NCI-H2107 (cell line): ENCODE measurements around the gene ADGRG1.

Source experiments
- DNase-seq: peaks from one replicate; lab custom pipeline; 2025; lab: John Stamatoyannopoulos, UW

ADGRG1 gene

DNA sequence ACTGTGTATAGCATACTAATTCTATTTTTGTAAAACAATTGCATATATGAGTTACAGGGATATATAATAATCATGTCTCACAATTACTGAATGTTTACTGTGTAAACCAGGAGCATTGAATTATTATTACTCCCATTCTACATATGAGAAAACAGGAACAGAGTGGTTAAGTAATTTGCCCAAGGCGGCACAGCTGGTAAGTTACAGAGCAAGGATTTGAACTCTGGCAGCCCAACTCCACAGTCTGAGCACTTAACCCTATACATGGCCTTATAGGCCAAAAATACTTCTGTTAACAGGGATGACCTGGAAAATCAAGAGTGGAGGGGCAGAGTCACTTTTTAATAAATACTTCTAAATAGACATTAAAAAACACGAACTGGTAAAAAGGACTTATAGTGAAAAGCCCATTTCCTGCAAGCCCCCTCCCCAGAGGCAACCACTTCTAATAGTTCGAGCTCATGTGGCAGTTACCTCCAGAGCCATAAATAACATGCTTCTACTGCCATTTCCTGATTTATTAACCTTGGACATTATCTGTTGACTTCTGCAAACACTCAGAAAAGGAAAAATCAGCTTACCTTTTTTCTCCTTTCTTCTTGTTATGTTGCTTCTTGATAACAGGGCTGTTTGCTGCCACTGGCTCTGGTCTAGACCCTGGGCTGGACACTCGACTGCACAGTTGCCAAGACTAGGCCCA, 22.1 kb upstream of the ADGRG1 start:
- DNase-seq, result no peak

DNA sequence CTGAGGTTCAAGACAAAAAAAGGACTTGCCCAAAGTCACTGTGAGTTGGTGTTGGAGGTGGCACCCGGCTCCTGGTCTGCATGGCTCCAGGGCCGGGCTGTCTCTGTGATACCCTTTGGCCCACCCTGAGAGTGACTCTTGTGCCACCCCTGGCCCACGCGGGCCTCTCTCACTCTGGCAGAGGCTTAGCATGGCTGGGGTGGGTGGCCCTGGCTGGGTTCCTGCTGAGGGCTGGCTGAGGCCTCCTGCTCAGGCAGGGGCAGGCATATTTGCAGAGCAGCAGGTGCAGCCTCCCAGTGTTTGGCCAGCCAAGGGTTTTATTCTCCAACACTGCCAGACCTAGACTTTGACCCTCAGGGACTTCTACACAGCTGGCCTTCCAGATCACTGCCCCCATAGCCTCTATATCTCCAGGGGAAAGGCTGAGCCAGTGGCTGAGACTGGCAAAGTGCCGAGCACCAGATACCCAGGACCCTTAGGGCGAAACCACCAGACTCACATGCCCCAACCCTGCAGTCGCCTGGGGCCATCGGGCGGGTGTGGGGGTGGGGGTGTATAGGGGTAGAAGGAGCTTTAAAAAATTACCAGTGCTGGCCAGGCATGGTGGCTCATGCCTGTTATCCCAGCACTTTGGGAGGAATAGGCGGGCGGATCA, 21.5 kb upstream of the ADGRG1 start:
- no peak for DNase-seq

DNA sequence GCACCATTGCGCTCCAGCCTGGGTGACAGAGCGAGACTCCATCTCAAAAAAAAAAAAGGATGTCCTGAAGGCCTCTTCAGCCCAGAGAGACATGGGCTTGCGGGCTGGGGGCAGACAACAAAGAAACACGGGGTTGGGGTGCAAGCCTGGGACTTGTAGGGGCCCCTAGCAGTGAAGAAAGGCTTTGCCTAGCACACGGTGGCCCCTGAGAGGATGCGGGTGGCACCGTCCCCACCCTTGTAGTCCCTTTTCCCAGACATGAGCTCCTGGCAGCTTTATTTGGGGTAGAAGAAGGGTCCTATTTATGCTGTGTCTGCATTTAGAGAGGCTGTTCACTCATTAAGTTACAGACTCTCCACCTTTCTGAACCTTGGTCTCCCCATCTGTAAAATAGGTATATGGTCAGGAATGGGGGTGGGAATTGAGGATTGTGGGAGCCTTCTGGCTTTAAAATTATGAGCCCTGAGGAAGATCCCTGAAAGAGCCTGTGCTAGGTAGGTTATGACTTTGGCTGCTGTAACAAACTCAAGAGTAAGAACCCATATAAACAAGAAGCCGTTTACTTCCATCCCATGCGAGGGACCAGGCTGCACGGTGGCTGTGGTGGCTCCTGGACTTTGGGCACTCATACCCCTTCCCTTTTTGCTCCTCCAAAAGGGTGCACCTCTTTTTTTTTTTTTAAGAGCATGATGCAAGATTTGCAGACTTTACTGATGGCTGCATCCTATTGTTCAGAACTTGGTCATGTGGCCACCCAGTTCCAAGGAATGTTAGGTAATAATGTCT, 20.6 kb upstream of the ADGRG1 start:
- no peak for DNase-seq

DNA sequence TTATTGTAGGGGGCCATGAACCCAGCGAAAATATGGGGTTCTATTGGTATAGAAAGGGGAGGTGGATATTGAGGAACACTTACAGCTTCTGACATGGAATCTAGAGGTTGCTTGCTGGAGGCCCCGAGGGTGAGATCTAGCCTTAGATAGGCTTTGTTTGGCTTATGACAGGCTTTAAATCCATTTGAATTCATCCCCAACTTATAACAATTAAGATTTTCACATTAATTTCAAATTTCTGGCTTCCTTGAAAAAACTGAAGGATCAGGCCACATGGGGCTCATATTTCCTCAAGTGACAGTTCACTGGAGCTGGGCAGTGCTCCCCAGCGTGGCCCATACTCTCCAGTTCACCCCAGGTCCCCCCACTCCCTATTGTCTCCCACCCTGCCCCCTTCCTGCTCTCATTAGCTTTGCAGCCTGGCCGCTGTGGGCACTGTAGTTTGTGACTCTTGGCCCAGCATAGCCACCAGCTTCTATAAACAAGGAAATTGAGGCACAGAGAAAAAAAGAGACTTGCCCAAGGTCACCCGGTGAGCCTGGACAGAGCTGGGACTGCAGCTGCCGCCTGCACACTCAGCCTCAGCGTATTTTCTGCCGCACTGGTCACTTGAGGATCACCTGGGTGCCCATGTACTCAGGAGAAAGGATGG, 19.8 kb upstream of the ADGRG1 start:
- no peak for DNase-seq

DNA sequence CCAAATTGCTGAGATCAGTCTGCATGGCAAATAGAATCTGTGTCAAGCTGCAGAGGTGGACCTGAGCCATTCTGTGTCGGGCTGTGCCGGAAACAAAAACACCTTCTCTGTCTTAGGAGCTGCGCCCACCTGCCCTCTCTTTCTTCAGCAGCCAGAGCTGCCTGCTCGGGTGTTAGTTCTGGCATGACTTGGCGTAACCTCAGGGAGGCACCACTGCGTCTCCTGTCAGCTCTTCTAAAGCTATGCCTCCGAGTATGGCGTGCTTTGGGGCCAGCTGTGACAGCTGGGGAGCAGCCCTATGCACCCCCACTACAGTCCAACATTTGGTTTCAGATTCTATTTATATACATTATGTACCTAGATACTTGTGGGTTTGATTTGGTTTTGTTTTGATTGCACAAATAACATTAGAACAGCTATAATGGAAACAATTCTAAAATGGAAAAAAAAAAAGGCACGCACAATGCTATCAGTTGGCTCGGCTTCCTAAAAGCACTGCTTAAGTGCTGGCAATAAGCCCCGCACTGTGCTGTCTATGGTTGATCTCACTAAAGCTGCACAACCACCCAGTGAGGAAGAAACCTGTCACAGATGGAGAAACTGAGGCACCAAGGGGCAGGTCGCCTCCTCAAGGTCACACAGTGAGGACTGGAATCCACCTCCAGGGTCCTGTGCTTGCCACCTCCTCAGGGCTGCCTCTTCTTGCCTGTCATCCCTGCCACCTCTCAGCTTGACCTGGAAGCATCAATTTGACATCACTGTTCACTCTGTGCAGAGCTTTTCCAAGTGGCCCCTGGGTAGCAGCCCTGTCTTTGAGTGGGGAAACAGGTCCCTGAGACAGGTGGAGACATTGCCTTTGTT, 18.7 kb upstream of the ADGRG1 start:
- no peak for DNase-seq

DNA sequence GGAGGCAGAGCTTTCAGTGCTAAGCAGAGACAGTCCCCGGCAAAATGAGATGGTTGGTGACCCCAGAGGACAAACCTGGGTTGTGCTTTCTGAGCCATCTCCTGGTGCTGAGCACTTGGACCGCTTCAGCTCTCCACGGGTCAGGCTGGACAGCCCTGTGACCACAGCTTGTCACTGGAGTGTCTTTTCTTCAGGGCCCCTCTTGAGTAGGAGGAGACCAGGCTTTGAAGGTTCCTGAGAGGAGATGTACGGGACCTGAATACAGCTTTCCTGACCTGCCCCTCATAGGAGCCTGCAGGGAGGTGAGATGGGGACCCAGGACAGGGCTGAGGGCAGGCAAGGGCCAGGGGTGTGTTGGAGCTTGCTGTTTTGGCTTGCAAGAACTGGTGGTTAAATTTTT, 17.8 kb upstream of the ADGRG1 start:
- DNase-seq, result no peak

DNA sequence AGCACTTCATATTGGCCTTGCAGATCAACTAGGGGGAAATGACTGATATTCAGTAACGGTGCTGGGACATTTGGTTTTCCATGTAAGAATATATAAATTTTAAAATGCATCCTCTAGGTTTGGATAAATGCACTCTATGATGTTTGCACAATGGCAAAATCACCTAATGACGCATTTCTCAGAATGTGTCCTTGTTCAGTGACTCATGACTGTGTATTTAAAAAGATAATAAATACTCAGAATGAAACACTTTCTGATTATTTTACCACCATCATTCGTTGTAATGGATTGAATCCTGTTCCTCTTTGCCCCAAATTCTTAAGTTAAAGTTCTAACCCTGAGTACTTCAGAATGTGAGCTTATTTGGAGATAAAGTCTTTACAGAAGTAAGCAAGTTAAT, 17.2 kb upstream of the ADGRG1 start:
- DNase-seq, result no peak

DNA sequence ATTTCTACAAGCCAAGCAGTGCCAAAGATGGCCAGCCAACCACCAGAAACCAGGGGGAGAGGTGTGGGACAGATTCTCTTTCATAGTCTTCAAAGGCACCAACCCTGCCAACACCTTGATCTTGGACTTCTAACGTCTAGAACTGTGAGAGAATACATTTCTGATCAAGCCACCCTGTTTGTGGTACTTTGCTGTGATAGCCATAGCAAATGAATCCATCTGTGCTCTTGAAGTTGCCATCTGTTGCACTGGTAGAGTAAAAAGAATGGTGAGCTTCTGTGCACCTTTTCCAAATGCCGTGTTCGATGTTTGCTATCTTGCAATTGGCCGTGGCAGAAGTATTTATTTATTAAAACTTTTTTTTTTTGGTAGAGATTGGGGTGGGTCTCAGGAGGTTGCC, 16.7 kb upstream of the ADGRG1 start:
- DNase-seq, result no peak

DNA sequence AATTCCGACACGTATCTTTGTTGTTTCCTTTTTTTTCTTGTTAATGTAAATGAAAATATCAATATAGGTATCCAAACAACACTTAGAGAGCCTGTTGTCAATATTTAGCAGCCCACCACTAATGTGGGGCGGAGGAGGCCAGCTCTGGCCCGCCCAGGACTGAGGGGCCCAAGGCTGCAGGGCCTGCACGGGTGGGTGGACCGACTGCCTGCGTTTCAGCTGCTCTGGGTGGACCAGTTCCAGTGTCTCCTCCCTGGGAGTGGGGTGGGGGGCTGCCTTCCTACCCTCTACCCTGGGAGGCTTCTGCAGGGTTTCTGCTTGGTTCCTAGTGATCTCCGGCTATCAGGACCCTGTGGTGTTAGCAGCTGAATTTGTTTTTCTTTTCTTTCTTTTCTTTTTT, 15.9 kb upstream of the ADGRG1 start:
- DNase-seq, result no peak

DNA sequence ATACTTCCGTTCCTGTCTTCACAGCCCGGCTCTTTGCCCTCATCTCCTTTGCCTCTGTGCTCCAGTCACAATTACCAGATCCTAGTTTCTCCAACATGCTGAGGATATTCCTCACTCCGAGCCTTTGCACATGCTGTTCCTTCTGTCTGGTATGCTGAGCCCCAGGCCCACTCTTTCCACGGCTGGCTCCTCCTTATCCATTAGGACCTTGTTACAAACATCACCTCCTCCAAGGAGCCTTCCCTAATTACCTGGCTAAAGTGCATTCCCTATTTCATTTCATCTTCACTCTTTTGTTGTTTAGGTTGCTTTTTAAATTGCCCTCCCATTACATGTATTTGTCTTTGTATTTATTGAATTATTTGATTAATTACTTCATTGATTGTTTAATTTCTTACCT, 14.9 kb upstream of the ADGRG1 start:
- no peak for DNase-seq

DNA sequence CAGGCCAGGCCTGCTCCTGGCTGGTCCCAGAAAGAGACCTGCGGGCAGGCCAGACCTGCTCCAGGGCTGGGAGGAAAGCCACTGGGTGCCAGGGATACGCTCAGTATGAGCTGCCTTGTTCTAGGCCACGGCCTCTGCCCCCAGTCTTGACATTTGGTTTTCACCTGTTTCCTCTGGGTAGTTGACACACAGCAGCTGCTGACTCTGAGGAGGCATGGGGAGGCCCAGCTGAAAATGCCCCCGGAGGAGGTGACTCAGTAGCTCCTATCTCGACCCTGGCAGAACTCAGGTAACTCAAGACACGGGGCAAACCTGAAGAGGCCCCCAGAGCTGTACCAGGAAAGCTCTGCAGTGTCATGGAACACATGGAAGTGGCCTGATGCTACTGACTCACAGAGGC, 13.9 kb upstream of the ADGRG1 start:
- DNase-seq, result no peak

DNA sequence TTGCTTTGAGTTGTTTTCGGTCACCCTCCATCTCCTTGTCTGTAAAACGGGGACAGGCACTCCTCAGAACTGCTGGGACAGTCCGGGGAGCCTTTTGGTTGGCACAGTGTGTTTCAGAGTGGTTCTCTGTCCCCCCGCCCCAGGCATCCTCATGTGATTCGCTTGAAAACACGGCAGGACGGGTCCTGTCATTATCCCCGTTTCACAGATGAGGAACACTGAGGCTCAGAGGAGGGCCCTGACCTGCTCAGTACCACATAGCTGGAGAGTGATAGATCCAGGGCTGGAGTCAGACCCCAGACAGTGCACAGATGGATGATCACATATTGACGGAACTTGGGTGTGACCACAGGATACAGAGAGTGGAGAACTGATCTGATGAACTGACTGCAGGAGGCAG, 13.5 kb upstream of the ADGRG1 start:
- DNase-seq, result no peak

DNA sequence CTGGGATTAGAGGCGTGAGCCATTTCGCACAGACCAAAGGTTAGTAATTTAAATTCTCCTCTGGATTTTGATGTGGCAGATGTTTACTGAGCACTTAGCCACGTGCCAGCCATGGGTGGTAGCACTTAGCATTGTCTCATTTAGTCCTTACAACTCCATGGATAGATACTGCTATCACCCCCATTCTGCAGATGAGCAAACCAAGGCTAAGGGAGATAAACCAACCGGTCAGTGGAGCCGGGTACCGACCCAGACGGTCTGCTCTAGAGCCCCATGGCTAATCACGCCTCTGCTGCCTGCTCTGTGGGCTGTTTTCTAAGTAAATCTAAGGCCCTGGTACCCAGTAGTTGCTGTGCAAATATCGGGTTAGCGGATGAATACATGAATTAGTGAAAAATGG, 12.6 kb upstream of the ADGRG1 start:
- DNase-seq, result no peak

DNA sequence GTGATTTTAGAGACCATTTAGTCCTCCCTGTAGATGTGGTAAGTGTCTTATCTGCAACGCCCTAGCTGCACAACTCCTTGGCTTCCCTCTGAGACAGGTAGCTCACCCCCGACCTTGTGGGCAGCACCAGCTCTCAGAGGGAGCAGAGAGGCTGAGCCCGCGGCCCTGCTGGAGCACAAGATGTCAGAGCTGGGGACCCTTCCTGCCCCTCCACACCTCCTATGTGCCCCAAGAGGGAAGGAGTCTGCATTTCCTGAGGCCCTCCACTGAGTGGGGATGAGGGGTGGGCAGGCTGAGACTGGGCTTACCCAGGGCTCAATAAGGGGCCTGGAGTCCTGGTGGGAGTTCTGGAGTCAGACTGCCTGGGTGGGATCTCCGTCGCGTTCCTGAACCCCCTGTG, 12.2 kb upstream of the ADGRG1 start:
- no peak for DNase-seq

DNA sequence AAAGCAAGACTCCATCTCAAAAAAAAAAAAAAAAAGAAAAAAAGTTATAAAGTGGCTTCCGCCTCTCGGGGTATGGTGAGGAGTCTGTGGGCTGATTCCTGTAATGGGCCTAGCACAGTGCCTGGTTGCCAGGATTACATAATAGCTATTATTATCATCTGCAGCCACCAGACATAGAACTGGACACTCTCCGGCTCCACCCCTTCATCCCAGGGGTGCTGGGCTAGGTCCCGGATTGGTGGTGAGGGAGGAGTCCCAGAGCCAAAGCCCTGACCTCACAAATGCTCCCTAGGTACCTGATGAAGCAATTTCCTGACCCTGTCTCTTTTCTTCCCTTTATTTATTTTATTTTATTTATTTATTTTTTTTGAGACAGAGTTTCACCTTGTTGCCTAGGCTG, 11.6 kb upstream of the ADGRG1 start:
- no peak for DNase-seq

DNA sequence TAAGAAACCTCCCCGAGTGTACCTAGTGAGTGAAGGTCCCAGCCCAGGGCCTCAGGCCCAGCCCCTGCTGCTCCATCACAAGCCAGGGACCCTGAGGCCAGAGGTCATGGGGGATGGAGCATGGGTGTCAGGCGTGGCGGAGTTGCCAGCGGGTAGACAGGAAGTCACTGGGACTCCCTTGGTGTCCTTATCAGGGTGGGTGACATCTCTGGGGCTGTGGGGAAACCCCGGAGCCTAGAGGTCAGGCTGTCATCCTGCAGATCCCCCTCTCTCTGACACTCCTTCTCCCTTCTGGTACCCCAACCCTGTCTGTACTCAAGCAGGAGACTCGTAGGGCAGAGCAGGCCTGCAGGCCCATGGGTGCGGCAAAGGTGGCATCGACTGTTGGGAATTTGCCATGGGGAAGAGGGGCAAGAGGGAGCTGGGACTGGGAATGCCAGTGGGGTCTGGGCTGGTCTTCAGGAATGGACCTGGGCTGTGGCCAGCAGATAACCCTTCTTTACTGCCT, 10.8 kb upstream of the ADGRG1 start:
- no peak for DNase-seq

DNA sequence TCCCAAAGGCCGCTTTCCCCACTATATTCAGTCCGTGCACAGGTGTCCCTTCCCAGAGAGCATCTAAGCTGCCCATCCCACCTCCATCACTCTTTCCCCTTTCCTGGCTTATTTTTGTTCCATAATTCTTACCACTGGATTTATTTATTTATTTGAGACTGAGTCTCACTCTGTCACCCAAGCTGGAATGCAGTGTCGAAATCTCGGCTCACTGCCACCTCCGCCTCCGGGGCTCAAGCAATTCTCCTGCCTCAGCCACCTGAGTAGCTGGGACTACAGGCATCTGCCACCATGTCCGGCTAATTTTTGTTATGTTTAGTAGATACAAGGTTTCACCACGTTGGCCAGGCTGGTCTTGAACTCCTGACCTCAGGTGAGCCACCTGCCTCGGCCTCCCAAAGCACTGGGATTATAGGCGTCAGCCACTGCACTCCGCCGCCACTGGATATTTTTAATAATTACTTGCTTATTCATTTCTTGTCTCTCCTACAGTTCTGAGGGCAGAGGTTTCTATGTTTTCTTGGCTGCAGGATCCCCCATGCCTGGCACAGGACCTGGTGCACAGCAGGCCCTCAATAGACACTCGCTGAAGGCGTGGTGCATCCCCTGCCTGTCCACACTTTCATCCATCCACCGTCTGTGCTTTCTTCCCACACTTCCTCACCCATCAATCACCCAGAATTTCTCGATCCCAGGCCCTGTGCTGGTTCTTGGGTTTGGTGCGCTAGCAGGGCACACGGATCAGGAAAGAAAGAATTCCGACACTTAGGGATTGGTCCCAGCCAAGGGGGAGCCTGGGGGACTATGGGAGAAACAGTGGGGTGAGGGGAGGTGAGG, 9.9 kb upstream of the ADGRG1 start:
- no peak for DNase-seq

DNA sequence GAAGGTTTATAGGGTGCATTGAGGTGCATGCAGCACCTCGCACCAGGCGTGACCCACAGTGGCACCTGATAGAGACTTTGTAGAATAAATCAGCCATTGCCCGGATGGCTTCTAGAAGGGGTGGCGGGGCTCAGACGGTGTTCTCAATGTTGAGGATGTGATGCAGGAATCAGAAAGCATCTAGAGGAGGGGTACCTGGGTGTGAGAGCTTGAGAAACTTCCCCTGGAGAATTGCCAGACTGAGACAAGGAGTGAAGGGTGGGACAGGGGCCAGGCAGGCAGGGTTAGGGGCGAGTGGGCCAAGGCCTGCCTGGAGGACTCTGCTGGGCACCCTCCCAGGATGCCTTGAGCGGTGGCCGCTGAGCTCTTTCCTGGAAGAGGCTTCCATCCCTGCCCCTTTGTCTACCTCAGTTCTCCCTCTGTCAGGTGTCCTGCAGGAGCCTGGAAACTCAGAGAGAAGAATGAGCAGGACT, 9.3 kb upstream of the ADGRG1 start:
- no peak for DNase-seq

DNA sequence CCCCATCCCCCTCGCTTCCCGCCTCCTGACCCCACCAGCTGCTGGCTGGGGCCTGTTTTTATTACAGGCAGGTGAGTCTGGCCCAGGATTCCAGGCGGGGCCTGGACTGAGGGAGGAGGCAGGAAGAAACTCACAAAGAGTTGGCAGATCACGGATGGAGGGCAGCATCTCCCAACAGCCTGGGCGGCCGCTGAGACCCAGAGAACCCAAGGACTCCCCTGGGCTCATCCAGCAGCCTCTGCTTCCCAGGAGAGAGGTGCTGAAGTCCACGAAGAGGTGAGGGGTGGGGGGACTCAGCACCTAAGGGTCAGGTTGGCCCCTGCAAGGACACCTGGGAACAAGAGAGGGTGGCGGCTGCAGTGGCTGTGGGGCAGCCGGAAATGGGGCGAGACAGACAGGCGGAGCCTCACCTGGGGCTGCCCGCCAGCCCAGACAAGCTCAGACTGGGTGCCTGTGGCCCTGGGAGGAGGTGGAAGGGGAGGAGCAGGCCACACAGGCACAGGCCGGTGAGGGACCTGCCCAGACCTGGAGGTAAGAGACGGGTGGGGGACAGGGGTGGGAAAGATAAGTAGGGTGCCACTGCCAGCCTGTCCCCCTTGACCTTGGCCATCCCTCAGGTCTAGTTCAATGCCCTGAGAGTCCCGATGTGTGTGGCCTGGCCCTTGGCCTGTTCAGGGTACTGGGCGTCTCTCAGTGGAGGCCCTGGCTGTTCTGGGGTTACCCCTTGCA, 8.7 kb upstream of the ADGRG1 start:
- peak; percentile 60 for DNase-seq
